Measurements from ENCODE around the gene UBL5.

UBL5 gene

GRCh38 chr19:9797871-9798270 lies 29.8 kb upstream of the UBL5 start:
- Histone ChIP-seq H3K9me3 (ENCODE audit: control insufficient read depth, insufficient read depth, low read length) (no peaks in the 10 kb centered on the region), H3K27me3 (ENCODE audit: control insufficient read depth, low read length) (no peaks in the 10 kb centered on the region), H3K36me3 (ENCODE audit: control insufficient read depth, low read length) (no peaks in the 10 kb centered on the region), H3K27ac (ENCODE audit: low read depth, low read length) (no peak overlapping the region), H3K9me2 (replicated peaks; ENCODE audit: control insufficient read depth, low read length) (no peaks in the 10 kb centered on the region), H3K4me2 (ENCODE audit: low read length) (no peak overlapping the region), H3K79me2 (ENCODE audit: control insufficient read depth, low read length) (no peaks in the 10 kb centered on the region), H3K4me1 (ENCODE audit: control insufficient read depth, low read length) (peaks cover 12% of the 10 kb centered on the region), H4K20me1 (ENCODE audit: control insufficient read depth, insufficient read depth, low read depth, low read length) (no peaks in the 10 kb centered on the region), H3F3A (ENCODE audit: control insufficient read depth, insufficient read depth) (peaks cover 8% of the 10 kb centered on the region), H3K4me3 (ENCODE audit: low read length) (no peak overlapping the region)
- TF ChIP-seq, protein P1, sequence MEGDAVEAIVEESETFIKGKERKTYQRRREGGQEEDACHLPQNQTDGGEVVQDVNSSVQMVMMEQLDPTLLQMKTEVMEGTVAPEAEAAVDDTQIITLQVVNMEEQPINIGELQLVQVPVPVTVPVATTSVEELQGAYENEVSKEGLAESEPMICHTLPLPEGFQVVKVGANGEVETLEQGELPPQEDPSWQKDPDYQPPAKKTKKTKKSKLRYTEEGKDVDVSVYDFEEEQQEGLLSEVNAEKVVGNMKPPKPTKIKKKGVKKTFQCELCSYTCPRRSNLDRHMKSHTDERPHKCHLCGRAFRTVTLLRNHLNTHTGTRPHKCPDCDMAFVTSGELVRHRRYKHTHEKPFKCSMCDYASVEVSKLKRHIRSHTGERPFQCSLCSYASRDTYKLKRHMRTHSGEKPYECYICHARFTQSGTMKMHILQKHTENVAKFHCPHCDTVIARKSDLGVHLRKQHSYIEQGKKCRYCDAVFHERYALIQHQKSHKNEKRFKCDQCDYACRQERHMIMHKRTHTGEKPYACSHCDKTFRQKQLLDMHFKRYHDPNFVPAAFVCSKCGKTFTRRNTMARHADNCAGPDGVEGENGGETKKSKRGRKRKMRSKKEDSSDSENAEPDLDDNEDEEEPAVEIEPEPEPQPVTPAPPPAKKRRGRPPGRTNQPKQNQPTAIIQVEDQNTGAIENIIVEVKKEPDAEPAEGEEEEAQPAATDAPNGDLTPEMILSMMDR (IDR thresholded peaks at IDR 0.05; ENCODE audit: low read depth, low read length, poor library complexity, severe bottlenecking) = no peak
- TF ChIP-seq EZH2phosphoT487 (IDR thresholded peaks at IDR 0.05; ENCODE audit: borderline replicate concordance, low read length) = no peak

DNA sequence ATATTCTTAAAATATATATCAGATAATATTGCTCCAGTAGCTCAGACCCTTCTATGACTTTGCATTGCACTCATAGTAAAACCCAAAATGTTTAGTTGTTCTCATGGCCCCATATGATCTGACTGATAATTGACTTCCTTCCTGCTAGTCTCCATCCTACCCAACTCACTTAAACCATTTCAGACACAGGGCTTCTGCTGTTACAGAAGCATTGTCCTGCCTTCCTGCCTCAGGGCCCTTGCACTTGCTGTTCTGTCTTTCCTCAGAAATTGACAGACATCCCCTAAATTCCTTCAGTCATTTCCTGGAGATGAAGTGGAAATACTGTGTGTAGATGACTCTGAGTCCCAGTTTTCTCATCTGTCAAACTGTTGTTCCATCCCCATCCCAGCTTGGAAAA lies 28.6 kb upstream of the UBL5 start:
- H3K79me2 ChIP-seq (ENCODE audit: control insufficient read depth, low read length) = no peaks in the 10 kb centered on the region
- no peaks in the 10 kb centered on the region for H3F3A ChIP-seq (ENCODE audit: control insufficient read depth, insufficient read depth)
- H3K4me3 ChIP-seq (ENCODE audit: low read length) = no peak overlapping the region
- H4K20me1 ChIP-seq (ENCODE audit: control insufficient read depth, insufficient read depth, low read depth, low read length) = no peaks in the 10 kb centered on the region
- no peaks in the 10 kb centered on the region for H3K27me3 ChIP-seq (ENCODE audit: control insufficient read depth, low read length)
- H3K9me3 ChIP-seq (ENCODE audit: control insufficient read depth, insufficient read depth, low read length) = no peaks in the 10 kb centered on the region
- H3K4me1 ChIP-seq (ENCODE audit: control insufficient read depth, low read length) = peaks cover 3% of the 10 kb centered on the region
- H3K9me2 ChIP-seq (replicated peaks; ENCODE audit: control insufficient read depth, low read length) = no peaks in the 10 kb centered on the region
- no peak overlapping the region for H3K27ac ChIP-seq (ENCODE audit: low read depth, low read length)
- no peak overlapping the region for H3K4me2 ChIP-seq (ENCODE audit: low read length)
- no peaks in the 10 kb centered on the region for H3K36me3 ChIP-seq (ENCODE audit: control insufficient read depth, low read length)
- no peak for TF ChIP-seq EZH2phosphoT487 (IDR thresholded peaks at IDR 0.05; ENCODE audit: borderline replicate concordance, low read length)
- TF ChIP-seq, protein P1 (IDR thresholded peaks at IDR 0.05; ENCODE audit: low read depth, low read length, poor library complexity, severe bottlenecking) = no peak

GRCh38 chr19:9801976-9802375 lies 25.7 kb upstream of the UBL5 start:
- Histone ChIP-seq H3K27me3 (ENCODE audit: control insufficient read depth, low read length) (no peaks in the 10 kb centered on the region), H3K27ac (ENCODE audit: low read depth, low read length) (no peak overlapping the region), H3F3A (ENCODE audit: control insufficient read depth, insufficient read depth) (no peaks in the 10 kb centered on the region), H3K79me2 (ENCODE audit: control insufficient read depth, low read length) (no peaks in the 10 kb centered on the region), H4K20me1 (ENCODE audit: control insufficient read depth, insufficient read depth, low read depth, low read length) (no peaks in the 10 kb centered on the region), H3K36me3 (ENCODE audit: control insufficient read depth, low read length) (no peaks in the 10 kb centered on the region; the same call in 1 of the 2 replicates), H3K9me3 (ENCODE audit: control insufficient read depth, insufficient read depth, low read length) (no peaks in the 10 kb centered on the region), H3K4me3 (ENCODE audit: low read length) (no peak overlapping the region), H3K4me2 (ENCODE audit: low read length) (no peak overlapping the region), H3K4me1 (ENCODE audit: control insufficient read depth, low read length) (no peaks in the 10 kb centered on the region), H3K9me2 (replicated peaks; ENCODE audit: control insufficient read depth, low read length) (no peaks in the 10 kb centered on the region)
- no peak for TF ChIP-seq EZH2phosphoT487 (IDR thresholded peaks at IDR 0.05; ENCODE audit: borderline replicate concordance, low read length)
- TF ChIP-seq, protein P1 (IDR thresholded peaks at IDR 0.05; ENCODE audit: low read depth, low read length, poor library complexity, severe bottlenecking) = no peak

GRCh38 chr19:9806803-9807202 lies 20.9 kb upstream of the UBL5 start:
- H3K4me1 ChIP-seq (ENCODE audit: control insufficient read depth, low read length) = no peaks in the 10 kb centered on the region
- H3K36me3 ChIP-seq (ENCODE audit: control insufficient read depth, low read length) = peaks cover 30% of the 10 kb centered on the region
- no peak overlapping the region for H3K4me3 ChIP-seq (ENCODE audit: low read length)
- no peak overlapping the region for H3K4me2 ChIP-seq (ENCODE audit: low read length)
- H3K79me2 ChIP-seq (ENCODE audit: control insufficient read depth, low read length) = no peaks in the 10 kb centered on the region
- TF ChIP-seq EZH2phosphoT487 (IDR thresholded peaks at IDR 0.05; ENCODE audit: borderline replicate concordance, low read length) = no peak
- TF ChIP-seq, protein P1 (IDR thresholded peaks at IDR 0.05; ENCODE audit: low read depth, low read length, poor library complexity, severe bottlenecking) = no peak
- no peaks in the 10 kb centered on the region for H3K9me2 ChIP-seq (replicated peaks; ENCODE audit: control insufficient read depth, low read length)
- no peaks in the 10 kb centered on the region for H3K27me3 ChIP-seq (ENCODE audit: control insufficient read depth, low read length)
- no peaks in the 10 kb centered on the region for H3K9me3 ChIP-seq (ENCODE audit: control insufficient read depth, insufficient read depth, low read length)
- no peaks in the 10 kb centered on the region for H4K20me1 ChIP-seq (ENCODE audit: control insufficient read depth, insufficient read depth, low read depth, low read length)
- H3F3A ChIP-seq (ENCODE audit: control insufficient read depth, insufficient read depth) = no peaks in the 10 kb centered on the region
- H3K27ac ChIP-seq (ENCODE audit: low read depth, low read length) = no peak overlapping the region

Measured in DOHH2 (cell line).